ENCODE data around the gene PAPOLA. TPM values are rescaled to one million over a fixed set of nuclear protein-coding genes. Genes with fewer than 3 reads are reported as not detected.
"Not testable (repeated sequence)": the region's sequence is repeated elsewhere in the genome, so short reads cannot be mapped to it uniquely, and the experiment has no call there.

The PAPOLA gene
- total and polyA plus RNA-seq, 4 donors = 48.4 to 184 (median 116) TPM

DNA sequence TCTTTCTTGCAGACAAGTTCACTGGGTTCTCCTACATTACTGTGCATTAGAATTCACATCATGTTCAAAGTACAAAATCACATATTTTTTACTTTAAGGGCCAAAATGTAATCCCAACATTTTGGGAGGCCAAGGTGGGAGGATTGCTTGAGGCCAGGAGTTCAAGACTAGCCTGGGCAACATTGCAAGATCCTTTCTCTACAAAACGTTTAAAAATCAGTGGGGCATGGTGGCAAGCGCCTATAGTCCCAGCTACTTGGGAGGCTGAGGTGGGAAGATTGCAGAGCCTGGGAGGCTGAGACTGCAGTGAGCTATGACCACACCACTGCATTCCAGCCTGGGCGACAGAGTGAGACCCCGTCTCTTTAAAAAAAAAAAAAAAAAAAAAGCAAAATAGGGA lies 31.2 kb upstream of the PAPOLA start:
- DNase-seq; H3K27me3 ChIP-seq (ENCODE audit: control insufficient read depth in 1 of 2, insufficient read depth in 2 of 2, low read length in 1 of 2); intact Hi-C loops (cut with DNase I); H3K4me3 ChIP-seq (ENCODE audit: low read length in 2 of 2); H3K9me3 ChIP-seq (ENCODE audit: control insufficient read depth, low read length); H3K27ac ChIP-seq (ENCODE audit: low read depth in 1 of 2, low read length in 2 of 2); H3K36me3 ChIP-seq (ENCODE audit: control insufficient read depth in 1 of 2, insufficient read depth in 2 of 2, low read length in 1 of 2); ATAC-seq (ENCODE audit: low FRiP score); H3K4me1 ChIP-seq (ENCODE audit: control insufficient read depth in 1 of 2, insufficient read depth in 2 of 2, low read length in 2 of 2): not testable (repeated sequence)
- 85 to 86% methylated on average over 4 of the region's 4 CpGs for WGBS, 2 donors

- Histone ChIP-seq H3K9me3 (ENCODE audit: control insufficient read depth, low read length) (no peaks in the 10 kb centered on the region), H3K4me3 (ENCODE audit: low read length in 2 of 2) (no peak overlapping the region), H3K36me3 (ENCODE audit: control insufficient read depth in 1 of 2, insufficient read depth in 2 of 2, low read length in 1 of 2) (no peaks in the 10 kb centered on the region), H3K4me1 (ENCODE audit: control insufficient read depth in 1 of 2, insufficient read depth in 2 of 2, low read length in 2 of 2) (no peaks in the 10 kb centered on the region), H3K27me3 (ENCODE audit: control insufficient read depth in 1 of 2, insufficient read depth in 2 of 2, low read length in 1 of 2) (no peaks in the 10 kb centered on the region), H3K27ac (ENCODE audit: low read depth in 1 of 2, low read length in 2 of 2) (no peak overlapping the region)
- DNase-seq = no peak
- no peak for ATAC-seq (ENCODE audit: low FRiP score)
- intact Hi-C loops (cut with DNase I) = no loop called here
- 49 to 50% methylated on average over 6 of the region's 6 CpGs for WGBS, 2 donors
These were observed 24.1 kb upstream of the PAPOLA start for GRCh38 chr14:96478119-96478518.

GRCh38 chr14:96479435-96480146 lies 22.6 kb upstream of the PAPOLA start:
- H3K27ac ChIP-seq (ENCODE audit: low read depth in 1 of 2, low read length in 2 of 2) = no peak overlapping the region
- no peak for DNase-seq
- H3K4me1 ChIP-seq (ENCODE audit: control insufficient read depth in 1 of 2, insufficient read depth in 2 of 2, low read length in 2 of 2) = no peaks in the 10 kb centered on the region
- intact Hi-C loops (cut with DNase I) = no loop called here
- WGBS, 2 donors = 80 to 81% methylated on average over 10 of the region's 10 CpGs
- ATAC-seq (ENCODE audit: low FRiP score) = no peak
- H3K36me3 ChIP-seq (ENCODE audit: control insufficient read depth in 1 of 2, insufficient read depth in 2 of 2, low read length in 1 of 2) = no peaks in the 10 kb centered on the region
- no peaks in the 10 kb centered on the region for H3K27me3 ChIP-seq (ENCODE audit: control insufficient read depth in 1 of 2, insufficient read depth in 2 of 2, low read length in 1 of 2)
- no peaks in the 10 kb centered on the region for H3K9me3 ChIP-seq (ENCODE audit: control insufficient read depth, low read length)
- H3K4me3 ChIP-seq (ENCODE audit: low read length in 2 of 2) = no peak overlapping the region

DNA sequence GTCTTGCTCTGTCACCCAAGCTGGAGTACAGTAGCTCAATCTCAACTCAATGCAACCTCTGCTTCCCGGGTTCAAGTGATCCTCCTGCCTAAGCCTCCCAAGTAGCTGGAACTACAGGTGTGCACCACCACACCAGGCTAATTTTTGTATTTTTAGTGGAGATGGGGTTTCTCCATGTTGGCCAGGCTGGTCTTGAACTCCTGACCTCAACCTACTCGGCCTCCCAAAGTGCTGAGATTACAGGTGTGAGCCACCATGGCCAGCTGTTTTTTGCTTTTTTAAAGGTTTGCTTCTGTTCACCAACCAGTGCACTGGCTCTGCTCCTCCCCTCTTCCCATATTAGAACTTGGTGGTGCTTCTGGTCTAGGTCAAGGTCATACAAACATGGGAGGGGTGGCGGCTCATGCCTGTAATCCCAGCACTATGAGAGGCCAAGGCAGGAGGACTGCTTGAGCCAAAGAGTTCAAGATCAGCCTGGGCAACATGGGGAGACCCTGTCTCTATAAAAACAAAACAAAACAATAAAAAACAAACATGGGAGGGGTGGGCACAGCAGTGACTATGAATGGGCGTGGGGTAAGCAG lies 20.4 kb upstream of the PAPOLA start:
- no peak overlapping the region for H3K4me3 ChIP-seq (ENCODE audit: low read length in 2 of 2)
- WGBS, 2 donors = 65 to 69% methylated on average over 4 of the region's 4 CpGs
- no peaks in the 10 kb centered on the region for H3K27me3 ChIP-seq (ENCODE audit: control insufficient read depth in 1 of 2, insufficient read depth in 2 of 2, low read length in 1 of 2)
- H3K36me3 ChIP-seq (ENCODE audit: control insufficient read depth in 1 of 2, insufficient read depth in 2 of 2, low read length in 1 of 2) = no peaks in the 10 kb centered on the region
- DNase-seq (no peak), ATAC-seq (ENCODE audit: low FRiP score) (no peak)
- no peak overlapping the region for H3K27ac ChIP-seq (ENCODE audit: low read depth in 1 of 2, low read length in 2 of 2)
- no peaks in the 10 kb centered on the region for H3K9me3 ChIP-seq (ENCODE audit: control insufficient read depth, low read length)
- H3K4me1 ChIP-seq (ENCODE audit: control insufficient read depth in 1 of 2, insufficient read depth in 2 of 2, low read length in 2 of 2) = no peaks in the 10 kb centered on the region
- intact Hi-C loops (cut with DNase I) = no loop called here

DNA sequence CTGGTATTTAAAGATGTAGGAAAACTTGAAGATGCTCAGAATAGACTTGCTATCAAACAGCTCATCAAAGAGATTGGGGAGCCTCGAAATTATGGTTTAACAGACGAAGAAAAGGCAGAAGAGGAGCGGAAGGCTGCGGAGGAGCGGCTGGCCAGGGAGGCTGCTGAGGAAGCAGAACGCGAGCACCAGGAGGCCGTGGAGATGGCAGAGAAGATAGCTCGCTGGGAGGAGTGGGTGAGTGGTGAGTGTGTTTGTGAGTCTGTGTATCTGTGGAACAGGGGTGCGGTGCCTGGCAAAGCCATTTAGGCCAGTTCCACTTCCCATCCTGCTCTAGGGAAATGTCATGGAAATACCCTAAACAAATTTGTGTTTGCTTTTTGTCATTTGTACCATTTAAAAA lies 19.2 kb upstream of the PAPOLA start:
- ATAC-seq (ENCODE audit: low FRiP score) (no peak), DNase-seq (no peak)

DNA sequence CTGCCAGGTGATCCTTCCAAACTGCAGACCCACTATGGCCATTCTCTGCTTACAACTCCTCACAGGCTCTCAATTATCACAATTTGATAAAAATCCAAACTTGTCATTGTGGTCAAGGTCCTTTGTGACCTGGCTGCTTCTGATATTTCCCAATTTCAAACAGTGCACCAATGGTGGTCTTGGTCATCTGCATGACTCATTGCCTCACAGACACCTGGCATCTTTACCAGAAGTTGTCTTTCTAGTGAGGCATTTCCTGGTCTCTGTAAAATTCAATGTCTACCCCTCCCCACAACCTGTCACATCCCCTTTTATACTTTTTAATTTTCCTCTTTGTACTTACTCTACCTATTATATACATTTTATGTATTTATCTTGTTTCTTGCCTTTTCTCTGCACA lies 17.8 kb upstream of the PAPOLA start:
- Histone ChIP-seq H3K4me1 (ENCODE audit: control insufficient read depth in 1 of 2, insufficient read depth in 2 of 2, low read length in 2 of 2) (no peaks in the 10 kb centered on the region), H3K9me3 (ENCODE audit: control insufficient read depth, low read length) (no peaks in the 10 kb centered on the region), H3K27me3 (ENCODE audit: control insufficient read depth in 1 of 2, insufficient read depth in 2 of 2, low read length in 1 of 2) (peaks cover 0 to 1% of the 10 kb centered on the region in 2 donors), H3K27ac (ENCODE audit: low read depth in 1 of 2, low read length in 2 of 2) (no peak overlapping the region), H3K36me3 (ENCODE audit: control insufficient read depth in 1 of 2, insufficient read depth in 2 of 2, low read length in 1 of 2) (no peaks in the 10 kb centered on the region), H3K4me3 (ENCODE audit: low read length in 2 of 2) (no peak overlapping the region)
- DNase-seq (no peak), ATAC-seq (ENCODE audit: low FRiP score) (no peak)
- intact Hi-C loops (cut with DNase I) = no loop called here

More for the DNA sequence above, 19.2 kb upstream of the PAPOLA start:
- H3K27ac ChIP-seq (ENCODE audit: low read depth in 1 of 2, low read length in 2 of 2) = no peak overlapping the region
- H3K4me3 ChIP-seq (ENCODE audit: low read length in 2 of 2) = no peak overlapping the region
- intact Hi-C loops (cut with DNase I) = no loop called here
- no peaks in the 10 kb centered on the region for H3K27me3 ChIP-seq (ENCODE audit: control insufficient read depth in 1 of 2, insufficient read depth in 2 of 2, low read length in 1 of 2)
- WGBS, 2 donors = 80 to 82% methylated on average over 10 of the region's 10 CpGs
- H3K4me1 ChIP-seq (ENCODE audit: control insufficient read depth in 1 of 2, insufficient read depth in 2 of 2, low read length in 2 of 2) = no peaks in the 10 kb centered on the region
- H3K9me3 ChIP-seq (ENCODE audit: control insufficient read depth, low read length) = no peaks in the 10 kb centered on the region
- H3K36me3 ChIP-seq (ENCODE audit: control insufficient read depth in 1 of 2, insufficient read depth in 2 of 2, low read length in 1 of 2) = no peaks in the 10 kb centered on the region

GRCh38 chr14:96486705-96487104 lies 15.5 kb upstream of the PAPOLA start:
- Histone ChIP-seq H3K27ac (ENCODE audit: low read depth in 1 of 2, low read length in 2 of 2) (no peak overlapping the region), H3K4me1 (ENCODE audit: control insufficient read depth in 1 of 2, insufficient read depth in 2 of 2, low read length in 2 of 2) (no peaks in the 10 kb centered on the region), H3K36me3 (ENCODE audit: control insufficient read depth in 1 of 2, insufficient read depth in 2 of 2, low read length in 1 of 2) (no peaks in the 10 kb centered on the region), H3K4me3 (ENCODE audit: low read length in 2 of 2) (no peak overlapping the region), H3K9me3 (ENCODE audit: control insufficient read depth, low read length) (no peaks in the 10 kb centered on the region), H3K27me3 (ENCODE audit: control insufficient read depth in 1 of 2, insufficient read depth in 2 of 2, low read length in 1 of 2) (peaks cover 0 to 1% of the 10 kb centered on the region in 2 donors)
- no peak for ATAC-seq (ENCODE audit: low FRiP score)
- no peak for DNase-seq
- 61 to 65% methylated on average over 4 of the region's 4 CpGs for WGBS, 2 donors
- intact Hi-C loops (cut with DNase I) = no loop called here

- ATAC-seq (ENCODE audit: low FRiP score) = no peak
- Histone ChIP-seq H3K9me3 (ENCODE audit: control insufficient read depth, low read length) (no peaks in the 10 kb centered on the region), H3K4me3 (ENCODE audit: low read length in 2 of 2) (no peak overlapping the region), H3K27me3 (ENCODE audit: control insufficient read depth in 1 of 2, insufficient read depth in 2 of 2, low read length in 1 of 2) (peaks cover 0 to 1% of the 10 kb centered on the region in 2 donors), H3K27ac (ENCODE audit: low read depth in 1 of 2, low read length in 2 of 2) (no peak overlapping the region), H3K4me1 (ENCODE audit: control insufficient read depth in 1 of 2, insufficient read depth in 2 of 2, low read length in 2 of 2) (no peaks in the 10 kb centered on the region), H3K36me3 (ENCODE audit: control insufficient read depth in 1 of 2, insufficient read depth in 2 of 2, low read length in 1 of 2) (no peaks in the 10 kb centered on the region)
- intact Hi-C loops (cut with DNase I) = no loop called here
- WGBS, 2 donors = 81 to 85% methylated on average over 4 of the region's 4 CpGs
- DNase-seq = no peak
These were observed 12.9 kb upstream of the PAPOLA start for GRCh38 chr14:96489327-96489726.

- DNase-seq (no peak), ATAC-seq (ENCODE audit: low FRiP score) (no peak)
- H3K27ac ChIP-seq (ENCODE audit: low read depth in 1 of 2, low read length in 2 of 2) = no peak overlapping the region
- no peaks in the 10 kb centered on the region for H3K4me1 ChIP-seq (ENCODE audit: control insufficient read depth in 1 of 2, insufficient read depth in 2 of 2, low read length in 2 of 2)
- H3K9me3 ChIP-seq (ENCODE audit: control insufficient read depth, low read length) = no peaks in the 10 kb centered on the region
- peaks cover 0 to 1% of the 10 kb centered on the region in 2 donors for H3K27me3 ChIP-seq (ENCODE audit: control insufficient read depth in 1 of 2, insufficient read depth in 2 of 2, low read length in 1 of 2)
- 98 to 100% methylated on average over 1 of the region's 1 CpG for WGBS, 2 donors
- no peak overlapping the region for H3K4me3 ChIP-seq (ENCODE audit: low read length in 2 of 2)
- intact Hi-C loops (cut with DNase I) = no loop called here
- no peaks in the 10 kb centered on the region for H3K36me3 ChIP-seq (ENCODE audit: control insufficient read depth in 1 of 2, insufficient read depth in 2 of 2, low read length in 1 of 2)
These were observed 9.0 kb upstream of the PAPOLA start for GRCh38 chr14:96493178-96493577.

All from aorta (tissue), 5 donors.